HG03064 (cell line): ENCODE results near the gene GP1BB.

ENCODE experiments used
- ATAC-seq: cut with Tn5 transposase; IDR thresholded peaks from one replicate; pipeline ENCODE4 v1.9.1; 2021; ENCODE audit warnings: low read depth; ENCODE audit not compliant: unreplicated experiment

The GP1BB gene

GRCh38 chr22:19713650-19714311, 9.6 kb upstream of the GP1BB start:
- ATAC-seq, result no peak

GRCh38 chr22:19714312-19715187, 8.8 kb upstream of the GP1BB start, which contains the start of gene SEPTIN5:
Gene SEPTIN5 (plus strand): TSS chr22:19714503. CDS start chr22:19714589, 86 bp downstream.
- ATAC-seq, result no peak

- no peak for ATAC-seq
Measured at GRCh38 chr22:19715188-19715930, 8.0 kb upstream of the GP1BB start.

GRCh38 chr22:19716041-19716828, 7.1 kb upstream of the GP1BB start:
- ATAC-seq, result no peak

GRCh38 chr22:19716829-19717105, 6.6 kb upstream of the GP1BB start:
- ATAC-seq, result no peak

DNA sequence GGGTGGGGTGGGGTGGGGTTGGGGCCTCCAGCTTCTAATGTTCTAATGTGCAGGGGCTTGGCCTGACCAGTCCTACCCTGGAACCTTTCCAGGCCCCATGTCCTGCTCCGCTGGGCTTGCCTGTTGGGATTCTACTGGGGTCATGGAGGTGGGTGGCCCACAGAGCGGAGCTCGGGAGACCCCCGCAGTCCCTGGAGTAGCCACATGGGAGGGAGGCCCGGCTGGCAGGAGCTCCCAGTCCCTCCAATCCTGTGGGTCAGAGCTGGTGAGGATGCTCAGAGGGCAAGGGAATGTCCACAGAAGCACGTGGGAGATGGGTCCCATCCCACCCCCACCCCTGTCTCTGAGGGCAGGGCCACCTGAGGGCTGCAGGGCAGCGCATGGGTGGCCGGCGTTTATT, 6.2 kb upstream of the GP1BB start:
- no peak for ATAC-seq

DNA sequence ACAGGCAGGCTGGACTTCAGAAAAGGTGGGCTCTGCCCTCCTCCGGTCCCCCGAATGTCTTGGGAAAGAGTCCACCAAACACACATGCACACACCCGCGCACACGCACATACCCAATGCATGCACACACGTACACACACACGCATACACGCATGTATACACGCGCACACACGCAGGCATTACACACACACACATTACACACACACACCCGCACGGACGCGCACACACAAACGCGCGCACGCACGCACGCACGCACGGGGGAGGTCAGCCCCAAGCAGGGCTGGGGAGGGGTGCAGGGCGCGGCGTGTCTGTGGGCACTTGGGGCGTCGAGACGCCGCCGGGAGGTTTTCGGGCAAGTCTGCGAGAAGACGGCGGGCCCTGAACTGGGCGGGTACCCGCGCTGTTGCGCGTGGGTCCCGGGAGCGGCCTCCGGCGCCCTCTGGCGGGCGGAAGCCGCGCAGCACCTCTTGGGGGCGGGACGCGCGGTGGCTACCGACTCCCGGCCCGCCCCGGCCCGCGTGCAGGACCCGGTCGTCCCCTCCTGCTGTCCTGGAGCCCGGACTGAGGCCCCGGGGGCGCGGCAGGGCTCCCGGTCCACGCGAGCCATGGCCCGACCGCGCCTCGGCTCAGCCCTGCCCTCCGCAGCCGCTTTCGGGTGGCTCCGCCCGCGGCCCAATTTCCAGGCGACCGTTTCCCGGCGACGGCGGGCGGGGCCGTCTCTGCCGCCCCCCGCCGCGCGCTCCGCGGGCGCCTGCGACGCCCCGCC, 5.5 kb upstream of the GP1BB start:
- no peak for ATAC-seq

GRCh38 chr22:19718456-19719049, 4.8 kb upstream of the GP1BB start:
- no peak for ATAC-seq

DNA sequence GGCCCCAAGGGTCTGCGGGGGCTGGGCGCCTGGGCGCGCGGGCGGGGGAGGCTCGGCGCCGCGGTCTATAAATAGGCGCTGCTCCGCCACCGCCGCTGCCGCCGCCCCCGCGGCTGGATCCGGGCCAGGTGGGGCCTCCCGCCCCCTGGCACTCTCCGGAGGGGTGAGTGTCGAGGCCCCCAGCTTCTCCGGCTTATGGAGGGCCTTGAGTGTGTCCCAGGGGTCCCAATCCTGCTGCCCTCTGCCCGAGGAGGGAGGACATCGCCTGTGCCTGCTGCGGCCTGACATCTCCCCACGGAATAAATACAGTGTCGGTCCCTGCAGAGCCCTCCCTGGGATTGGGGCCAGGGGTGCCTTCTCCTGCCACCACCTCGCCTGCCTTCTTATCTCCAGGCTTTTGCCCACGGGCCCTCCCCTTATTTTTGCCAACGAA, 4.3 kb upstream of the GP1BB start:
- ATAC-seq, result no peak

- ATAC-seq, result no peak
Measured at GRCh38 chr22:19719488-19720021, 3.8 kb upstream of the GP1BB start.

DNA sequence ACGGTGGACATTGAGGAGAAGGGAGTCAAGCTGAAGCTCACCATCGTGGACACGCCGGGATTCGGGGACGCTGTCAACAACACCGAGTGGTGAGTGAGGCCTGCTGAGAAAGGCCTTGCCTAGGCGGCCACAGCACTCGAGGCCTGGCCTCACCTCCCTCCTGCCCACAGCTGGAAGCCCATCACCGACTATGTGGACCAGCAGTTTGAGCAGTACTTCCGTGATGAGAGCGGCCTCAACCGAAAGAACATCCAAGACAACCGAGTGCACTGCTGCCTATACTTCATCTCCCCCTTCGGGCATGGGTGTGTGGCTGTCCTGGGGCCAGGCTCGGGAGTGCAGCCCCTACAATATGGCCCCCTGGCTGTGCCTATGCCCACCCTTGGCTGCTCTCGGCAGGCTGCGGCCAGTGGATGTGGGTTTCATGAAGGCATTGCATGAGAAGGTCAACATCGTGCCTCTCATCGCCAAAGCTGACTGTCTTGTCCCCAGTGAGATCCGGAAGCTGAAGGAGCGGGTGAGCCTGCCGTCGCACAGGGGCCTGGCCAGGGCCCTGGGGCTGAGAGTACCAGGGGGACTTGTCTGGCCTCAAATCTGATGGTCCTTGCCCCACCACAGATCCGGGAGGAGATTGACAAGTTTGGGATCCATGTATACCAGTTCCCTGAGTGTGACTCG, 3.0 kb upstream of the GP1BB start:
- ATAC-seq, result no peak

- no peak for ATAC-seq
Measured at GRCh38 chr22:19720999-19721329, 2.4 kb upstream of the GP1BB start.

GRCh38 chr22:19721330-19722177, 1.8 kb upstream of the GP1BB start:
- ATAC-seq, result no peak

DNA sequence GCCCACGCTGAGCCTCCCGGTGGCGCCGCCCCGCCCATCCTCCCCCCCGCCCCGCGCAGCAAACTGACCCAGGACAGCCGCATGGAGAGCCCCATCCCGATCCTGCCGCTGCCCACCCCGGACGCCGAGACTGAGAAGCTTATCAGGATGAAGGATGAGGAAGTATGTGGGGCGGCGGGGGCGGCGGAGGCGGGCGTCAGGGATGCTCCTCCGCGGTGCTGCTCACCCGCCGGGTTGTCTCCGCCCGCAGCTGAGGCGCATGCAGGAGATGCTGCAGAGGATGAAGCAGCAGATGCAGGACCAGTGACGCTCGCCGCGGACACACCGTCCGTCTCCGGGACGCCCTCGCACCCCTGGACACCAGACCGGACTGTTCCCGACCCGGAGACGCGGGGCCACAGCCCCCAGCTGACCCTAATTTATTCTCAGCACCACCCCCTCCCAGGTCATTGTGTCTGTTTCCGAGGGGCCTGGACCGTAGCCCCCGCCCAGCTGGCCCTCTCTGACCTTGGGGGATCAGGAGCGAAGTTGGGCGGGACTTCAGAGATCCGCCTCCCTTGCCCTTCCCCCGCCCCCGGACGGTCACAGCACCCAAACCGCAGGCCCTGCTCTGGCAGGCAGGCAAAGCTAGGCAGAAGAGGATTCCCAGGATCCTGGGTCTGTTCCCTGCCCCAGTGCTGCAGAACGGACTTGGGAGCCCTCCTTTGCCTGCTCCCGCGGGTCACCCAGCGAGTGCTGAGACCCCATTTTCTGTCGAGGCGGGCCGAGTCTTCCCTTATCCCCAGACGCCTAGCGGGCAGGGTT, 959 bp upstream of the GP1BB start:
- no peak for ATAC-seq

DNA sequence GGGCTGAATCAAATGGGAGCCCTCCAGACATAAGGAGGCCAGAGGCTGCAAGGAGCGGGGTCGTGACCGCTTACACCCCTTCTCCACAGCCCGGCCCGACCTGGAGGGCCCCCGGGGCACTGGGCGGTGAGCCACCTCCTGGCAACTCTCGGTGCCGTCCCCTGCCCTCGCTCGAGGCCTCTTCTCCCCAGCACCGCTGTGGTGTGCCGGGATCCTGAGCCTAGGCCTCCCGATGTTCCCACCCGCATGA, 432 bp upstream of the GP1BB start:
- ATAC-seq, result no peak

GRCh38 chr22:19723983-19724827, 866 bp downstream of the GP1BB start:
- no peak for ATAC-seq
